GM23338 (cell line): ENCODE results near the gene ZNF516. TPM values are rescaled to one million over a fixed set of nuclear protein-coding genes. Genes with fewer than 3 reads are reported as not detected.

ENCODE experiments used
- ATAC-seq: fragments of 200-7000 bp; cut with Tn5 transposase; 3 replicates; pipeline ENCODE4 v1.9.1; 2020
- DNase-seq: peaks from one replicate; pipeline ENCODE4 v3.0.0-alpha.2; 2015; ENCODE audit warnings: low spot score
- H2AFZ ChIP-seq: fragments of 200-600 bp; sonication (generic); 2 replicates; pipeline ENCODE4 v1.8.0; 2016; ENCODE audit warnings: antibody characterized with exemption, mild to moderate bottlenecking, moderate library complexity
- H3F3A ChIP-seq: fragments of 200-600 bp; sonication (generic); replicated peaks from 2 replicates; pipeline ENCODE4 v1.8.0; 2017; ENCODE audit warnings: antibody characterized with exemption, mixed run types, low read depth
- H3K27ac ChIP-seq: fragments of 200-600 bp; sonication (generic); 2 replicates; pipeline ENCODE4 v1.6.1; 2016; ENCODE audit warnings: low read depth
- H3K27me3 ChIP-seq: fragments of 200-600 bp; sonication (generic); 2 replicates; pipeline ENCODE4 v1.8.0; 2016; ENCODE audit warnings: mild to moderate bottlenecking, mixed run types, moderate library complexity; ENCODE audit not compliant: insufficient read depth
- H3K36me3 ChIP-seq: fragments of 200-600 bp; sonication (generic); 2 replicates; pipeline ENCODE4 v1.8.0; 2016; ENCODE audit warnings: mild to moderate bottlenecking; ENCODE audit not compliant: insufficient read depth
- H3K4me1 ChIP-seq: fragments of 200-600 bp; sonication (generic); 2 replicates; pipeline ENCODE4 v1.8.0; 2016; ENCODE audit warnings: mild to moderate bottlenecking, moderate library complexity; ENCODE audit not compliant: insufficient read depth
- H3K4me2 ChIP-seq: fragments of 200-600 bp; sonication (generic); 2 replicates; pipeline ENCODE4 v1.7.1; 2017; ENCODE audit warnings: mixed run types
- H3K4me3 ChIP-seq: fragments of 200-600 bp; sonication (generic); 2 replicates; pipeline ENCODE4 v1.6.1; 2016; ENCODE audit warnings: mixed run types
- H3K79me2 ChIP-seq: fragments of 200-600 bp; sonication (generic); replicated peaks from 2 replicates; pipeline ENCODE4 v1.8.0; 2017; ENCODE audit warnings: mild to moderate bottlenecking; ENCODE audit not compliant: insufficient read depth
- H3K9me2 ChIP-seq: fragments of 200-600 bp; sonication (generic); 2 replicates; pipeline ENCODE4 v1.8.0; 2017; ENCODE audit not compliant: insufficient read depth
- H4K20me1 ChIP-seq: fragments of 200-600 bp; sonication (generic); replicated peaks from 2 replicates; pipeline ENCODE4 v1.8.0; 2017; ENCODE audit warnings: mild to moderate bottlenecking; ENCODE audit not compliant: insufficient read depth
- H3K27ac Mint-ChIP-seq: 2 replicates; pipeline ENCODE4 v1.8.0; 2020; ENCODE audit warnings: inconsistent platforms, mild to moderate bottlenecking, moderate library complexity, mixed read lengths
- H3K27me3 Mint-ChIP-seq: 3 replicates; pipeline ENCODE4 v1.8.0; 2022; ENCODE audit warnings: low read depth, mild to moderate bottlenecking, moderate library complexity, mixed read lengths, inconsistent platforms; ENCODE audit not compliant: insufficient read depth, poor library complexity
- H3K36me3 Mint-ChIP-seq: 3 replicates; pipeline ENCODE4 v1.8.0; 2021; ENCODE audit warnings: low read depth, mild to moderate bottlenecking, inconsistent platforms, moderate library complexity, mixed read lengths
- H3K4me1 Mint-ChIP-seq: 3 replicates; pipeline ENCODE4 v1.8.0; 2020; ENCODE audit warnings: mild to moderate bottlenecking, inconsistent platforms, mixed read lengths
- H3K4me3 Mint-ChIP-seq: 3 replicates; pipeline ENCODE4 v1.8.0; 2021; ENCODE audit warnings: moderate library complexity, mild to moderate bottlenecking, inconsistent platforms, mixed read lengths
- H3K9me3 Mint-ChIP-seq: 3 replicates; pipeline ENCODE4 v1.8.0; 2020; ENCODE audit warnings: moderate library complexity, mild to moderate bottlenecking, inconsistent platforms, mixed read lengths
- CREB1 ChIP-seq: fragments of 250-450 bp; sonication (Bioruptor Pico); IDR thresholded peaks from 2 replicates; pipeline ENCODE4 v1.5.0; 2020; ENCODE audit warnings: low read depth, mild to moderate bottlenecking, moderate library complexity
- CTCF ChIP-seq, 2 experiments: fragments of 200-600 bp in 1 of 2; sonication (generic) in 1 of 2; conservative IDR thresholded peaks; 2 replicates each; pipeline versions ENCODE4 v1.5.1 to v1.6.1; 2016 to 2017; ENCODE audit warnings: antibody characterized with exemption in 2 of 2, low read depth in 2 of 2, mild to moderate bottlenecking in 2 of 2, moderate library complexity in 1 of 2
- ETS1 ChIP-seq: IDR thresholded peaks from 2 replicates; pipeline ENCODE4 v1.6.1; 2016; ENCODE audit warnings: antibody characterized with exemption
- EZH2 ChIP-seq: fragments of 200-600 bp; sonication (generic); IDR thresholded peaks from one replicate; pipeline ENCODE4 v1.8.0; 2017; ENCODE audit warnings: antibody characterized with exemption, mild to moderate bottlenecking, low read depth; ENCODE audit not compliant: unreplicated experiment
- EZH2phosphoT487 ChIP-seq: fragments of 200-600 bp; sonication (generic); IDR thresholded peaks from one replicate; pipeline ENCODE4 v1.8.1; 2018; ENCODE audit warnings: antibody characterized with exemption; ENCODE audit not compliant: unreplicated experiment
- JUNB ChIP-seq: IDR thresholded peaks from one replicate; pipeline ENCODE4 v1.6.1; 2016; ENCODE audit warnings: antibody characterized with exemption; ENCODE audit not compliant: unreplicated experiment
- NANOG ChIP-seq: IDR thresholded peaks from 2 replicates; pipeline ENCODE4 v1.6.1; 2016; ENCODE audit warnings: antibody characterized with exemption, borderline replicate concordance
- POLR2AphosphoS5 ChIP-seq: IDR thresholded peaks from 2 replicates; pipeline ENCODE4 v1.6.1; 2016; ENCODE audit warnings: antibody characterized with exemption, low read depth
- STAT1 ChIP-seq: IDR thresholded peaks from one replicate; pipeline ENCODE4 v1.6.1; 2016; ENCODE audit warnings: antibody characterized with exemption; ENCODE audit not compliant: unreplicated experiment
- ZNF114 ChIP-seq: fragments of 250-450 bp; sonication (Bioruptor Pico); IDR thresholded peaks from 2 replicates; pipeline ENCODE4 v1.5.0; 2020; ENCODE audit warnings: mild to moderate bottlenecking, moderate library complexity
- ZNF331 ChIP-seq: fragments of 250-450 bp; sonication (Bioruptor Pico); IDR thresholded peaks from 2 replicates; pipeline ENCODE4 v1.5.0; 2020; ENCODE audit warnings: low read depth, mild to moderate bottlenecking, moderate library complexity
- ZNF462 ChIP-seq: fragments of 250-450 bp; sonication (Bioruptor Pico); IDR thresholded peaks from 2 replicates; pipeline ENCODE4 v1.5.0; 2020; ENCODE audit warnings: mild to moderate bottlenecking, moderate library complexity
- polyA plus RNA-seq: library from polyadenylated mRNA; unstranded; fragments of >200 nt; fragmentation: Nextera tagmentation; extraction: Ambion mirVana; gene quantifications from 2 replicates; pipeline ENCODE4 v1.2.1, GENCODE V29; 2016
- total RNA-seq: library from RNA; depleted of rRNA; stranded (reverse); fragments of >200 nt; shearing (Covaris generic); gene quantifications from 2 replicates; pipeline ENCODE4 v1.2.3, GENCODE V29; 2014
- TF ChIP-seq, protein P1 (sequence below): IDR thresholded peaks from one replicate; pipeline ENCODE4 v1.6.1; 2018; ENCODE audit warnings: antibody characterized with exemption; ENCODE audit not compliant: unreplicated experiment

The ZNF516 gene
- total and polyA plus RNA-seq, 2 experiments from 2014 or later, result 11.9 to 24.2 TPM

DNA sequence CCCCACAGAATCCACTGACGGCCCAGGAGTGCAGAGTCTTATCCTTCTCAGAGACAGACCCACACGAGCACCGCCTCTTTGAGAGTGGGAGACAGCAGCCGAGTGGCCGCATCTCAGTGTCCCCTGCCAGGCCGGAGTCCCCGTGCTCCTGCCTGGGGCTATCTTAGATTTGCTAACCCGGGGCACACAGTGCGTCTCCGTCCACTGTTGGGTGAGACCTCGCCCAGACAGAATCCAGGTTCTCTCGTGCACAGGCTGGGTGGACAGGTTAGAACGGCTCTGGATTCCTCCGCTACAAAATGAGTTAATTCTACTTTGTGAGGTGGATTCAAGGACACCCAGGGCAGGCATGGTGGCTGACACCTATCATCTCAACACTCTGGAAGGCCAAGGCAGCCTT, 88.3 kb downstream of the ZNF516 start:
- no peaks in the 10 kb centered on the region for H3K9me2 ChIP-seq
- no peak overlapping the region for H3K27ac ChIP-seq
- Mint-ChIP-seq H3K4me1 (no peaks in the 10 kb centered on the region; the same call in 2 of the 3 replicates), H3K36me3 (peaks cover 9% of the 10 kb centered on the region; the same call in 2 of the 3 replicates), H3K4me3 (no peak overlapping the region), H3K9me3 (0 out of 3 replicates have a peak, but pooled peaks cover 3% of the 10 kb centered on the region), H3K27ac (no peak overlapping the region), H3K27me3 (peaks cover 8% of the 10 kb centered on the region)
- no peak overlapping the region for H3K4me3 ChIP-seq
- H4K20me1 ChIP-seq, result peaks cover 7% of the 10 kb centered on the region; the same call in 1 of the 2 replicates
- H3K4me2 ChIP-seq, result no peak overlapping the region
- no peaks in the 10 kb centered on the region for H3F3A ChIP-seq
- no peak for ATAC-seq
- TF ChIP-seq CREB1 (CRISPR knock-in tag) (no peak), CTCF (conservative IDR thresholded peaks at IDR 0.05; ENCODE audit: low read depth in 2 of 2) (no peak), ZNF462 (CRISPR knock-in tag) (no peak), NANOG (no peak), STAT1 (no peak), ZNF114 (CRISPR knock-in tag) (no peak), POLR2AphosphoS5 (no peak), ETS1 (no peak), JUNB (no peak), EZH2phosphoT487 (no peak), EZH2 (no peak), ZNF331 (CRISPR knock-in tag) (no peak)
- TF ChIP-seq, protein P1, sequence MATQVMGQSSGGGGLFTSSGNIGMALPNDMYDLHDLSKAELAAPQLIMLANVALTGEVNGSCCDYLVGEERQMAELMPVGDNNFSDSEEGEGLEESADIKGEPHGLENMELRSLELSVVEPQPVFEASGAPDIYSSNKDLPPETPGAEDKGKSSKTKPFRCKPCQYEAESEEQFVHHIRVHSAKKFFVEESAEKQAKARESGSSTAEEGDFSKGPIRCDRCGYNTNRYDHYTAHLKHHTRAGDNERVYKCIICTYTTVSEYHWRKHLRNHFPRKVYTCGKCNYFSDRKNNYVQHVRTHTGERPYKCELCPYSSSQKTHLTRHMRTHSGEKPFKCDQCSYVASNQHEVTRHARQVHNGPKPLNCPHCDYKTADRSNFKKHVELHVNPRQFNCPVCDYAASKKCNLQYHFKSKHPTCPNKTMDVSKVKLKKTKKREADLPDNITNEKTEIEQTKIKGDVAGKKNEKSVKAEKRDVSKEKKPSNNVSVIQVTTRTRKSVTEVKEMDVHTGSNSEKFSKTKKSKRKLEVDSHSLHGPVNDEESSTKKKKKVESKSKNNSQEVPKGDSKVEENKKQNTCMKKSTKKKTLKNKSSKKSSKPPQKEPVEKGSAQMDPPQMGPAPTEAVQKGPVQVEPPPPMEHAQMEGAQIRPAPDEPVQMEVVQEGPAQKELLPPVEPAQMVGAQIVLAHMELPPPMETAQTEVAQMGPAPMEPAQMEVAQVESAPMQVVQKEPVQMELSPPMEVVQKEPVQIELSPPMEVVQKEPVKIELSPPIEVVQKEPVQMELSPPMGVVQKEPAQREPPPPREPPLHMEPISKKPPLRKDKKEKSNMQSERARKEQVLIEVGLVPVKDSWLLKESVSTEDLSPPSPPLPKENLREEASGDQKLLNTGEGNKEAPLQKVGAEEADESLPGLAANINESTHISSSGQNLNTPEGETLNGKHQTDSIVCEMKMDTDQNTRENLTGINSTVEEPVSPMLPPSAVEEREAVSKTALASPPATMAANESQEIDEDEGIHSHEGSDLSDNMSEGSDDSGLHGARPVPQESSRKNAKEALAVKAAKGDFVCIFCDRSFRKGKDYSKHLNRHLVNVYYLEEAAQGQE, result no peak
- H2AFZ ChIP-seq, result no peak overlapping the region
- no peak for DNase-seq
- H3K79me2 ChIP-seq, result no peaks in the 10 kb centered on the region
- no peaks in the 10 kb centered on the region for H3K36me3 ChIP-seq
- H3K27me3 ChIP-seq, result no peaks in the 10 kb centered on the region
- no peaks in the 10 kb centered on the region for H3K4me1 ChIP-seq
